IMR-90 (cell line): Measurements from ENCODE around the gene SUSD6. TPM values are rescaled to one million over a fixed set of nuclear protein-coding genes. Genes with fewer than 3 reads are reported as not detected.

ENCODE experiments used
- ATAC-seq: fragments of 200-7000 bp; cut with Tn5 transposase; 2 replicates; pipeline ENCODE4 v1.9.1; 2020; ENCODE audit warnings: low read depth, mild to moderate bottlenecking, moderate library complexity
- BruUV-seq: library from RNA; stranded (reverse); fragments of 400-500 nt; replicated peaks from 2 replicates; lab custom pipeline; 2021; lab: Mats Ljungman, UMichigan
- CTCF ChIA-PET: fragments of 300-600 bp; formaldehyde crosslinking; extraction: SDS; loops from one replicate; lab custom pipeline; 2021; ENCODE audit warnings: antibody characterized with exemption; lab: Yijun Ruan, JAX
- POLR2A ChIA-PET: fragments of 300-600 bp; sonication (Branson Sonifier 250); formaldehyde crosslinking; loops from one replicate; lab custom pipeline; 2022; ENCODE audit warnings: antibody characterized with exemption; ENCODE audit not compliant: unreplicated experiment; lab: Charles Lee
- DNase-seq: peaks from one replicate; pipeline ENCODE4 v3.0.0; 2013
- H2AFZ ChIP-seq: replicated peaks from 2 replicates; pipeline ENCODE3; 2013; ENCODE audit warnings: low read length, mild to moderate bottlenecking; ENCODE audit not compliant: poor library complexity
- H2AK5ac ChIP-seq: 2 replicates; pipeline ENCODE4 v1.6.1; 2013; ENCODE audit warnings: low read depth, low read length, inconsistent platforms
- H2AK9ac ChIP-seq: replicated peaks from 2 replicates; pipeline ENCODE3; 2013; ENCODE audit warnings: mild to moderate bottlenecking, low read depth, low read length, moderate library complexity; ENCODE audit not compliant: poor library complexity
- H2BK120ac ChIP-seq: 2 replicates; pipeline ENCODE4 v1.6.1; 2013; ENCODE audit warnings: low read depth, low read length, inconsistent platforms
- H2BK15ac ChIP-seq: 3 replicates; pipeline ENCODE4 v1.6.1; 2013; ENCODE audit warnings: low read depth, low read length, inconsistent platforms
- H2BK20ac ChIP-seq: 2 replicates; pipeline ENCODE4 v1.6.1; 2013; ENCODE audit warnings: low read depth, mild to moderate bottlenecking, inconsistent platforms, low read length, moderate library complexity
- H2BK5ac ChIP-seq: 2 replicates; pipeline ENCODE4 v1.6.1; 2013; ENCODE audit warnings: mild to moderate bottlenecking, low read depth, low read length, inconsistent platforms; ENCODE audit not compliant: poor library complexity, severe bottlenecking
- H3K14ac ChIP-seq: replicated peaks from 2 replicates; pipeline ENCODE4 v1.6.1; 2013; ENCODE audit warnings: low read depth, low read length, inconsistent platforms
- H3K18ac ChIP-seq: 2 replicates; pipeline ENCODE4 v1.6.1; 2013; ENCODE audit warnings: low read depth, low read length, control low read depth
- H3K23ac ChIP-seq: 2 replicates; pipeline ENCODE4 v1.6.1; 2013; ENCODE audit warnings: low read depth, low read length, inconsistent platforms
- H3K27ac ChIP-seq: 2 replicates; pipeline ENCODE4 v1.5.1; 2013; ENCODE audit warnings: mild to moderate bottlenecking, control low read depth, low read length; ENCODE audit not compliant: insufficient read depth
- H3K27me3 ChIP-seq: 2 replicates; pipeline ENCODE4 v1.6.1; 2013; ENCODE audit warnings: low read length; ENCODE audit not compliant: control insufficient read depth, insufficient read depth
- H3K36me3 ChIP-seq: 2 replicates; pipeline ENCODE4 v1.6.1; 2013; ENCODE audit warnings: low read length, mixed read lengths; ENCODE audit not compliant: control insufficient read depth, insufficient read depth
- H3K4ac ChIP-seq: 2 replicates; pipeline ENCODE4 v1.6.1; 2013; ENCODE audit warnings: low read depth, low read length, inconsistent platforms
- H3K4me1 ChIP-seq: 2 replicates; pipeline ENCODE4 v1.6.1; 2013; ENCODE audit warnings: low read length, mixed read lengths; ENCODE audit not compliant: control insufficient read depth, insufficient read depth
- H3K4me2 ChIP-seq: 2 replicates; pipeline ENCODE4 v1.6.1; 2013; ENCODE audit warnings: low read depth, mild to moderate bottlenecking, control low read depth, low read length, moderate library complexity
- H3K4me3 ChIP-seq: 2 replicates; pipeline ENCODE4 v1.5.1; 2013; ENCODE audit warnings: low read depth, mild to moderate bottlenecking, control low read depth, low read length, moderate library complexity; ENCODE audit not compliant: insufficient read depth
- H3K56ac ChIP-seq: 2 replicates; pipeline ENCODE4 v1.6.1; 2013; ENCODE audit warnings: low read length, inconsistent platforms; ENCODE audit not compliant: insufficient read depth; ENCODE audit errors: extremely low read depth
- H3K79me1 ChIP-seq, 2 experiments: 2 replicates each; pipeline ENCODE4 v1.6.1; 2013; ENCODE audit warnings: low read length in 2 of 2, inconsistent platforms in 1 of 2, low read depth in 1 of 2
- H3K9ac ChIP-seq: 2 replicates; pipeline ENCODE4 v1.6.1; 2013; ENCODE audit warnings: low read depth, low read length, control low read depth
- H3K9me1 ChIP-seq: 2 replicates; pipeline ENCODE4 v1.6.1; 2013; ENCODE audit warnings: low read length, inconsistent platforms; ENCODE audit not compliant: insufficient read depth
- H3K9me3 ChIP-seq: 2 replicates; pipeline ENCODE4 v1.6.1; 2013; ENCODE audit warnings: low read length; ENCODE audit not compliant: control insufficient read depth, insufficient read depth
- H4K20me1 ChIP-seq: 2 replicates; pipeline ENCODE4 v1.6.1; 2013; ENCODE audit warnings: low read length, inconsistent platforms; ENCODE audit not compliant: insufficient read depth
- H4K5ac ChIP-seq: 2 replicates; pipeline ENCODE4 v1.6.1; 2013; ENCODE audit warnings: mild to moderate bottlenecking, low read depth, low read length, control low read depth
- H4K8ac ChIP-seq, 2 experiments: 2 replicates each; pipeline ENCODE4 v1.6.1; 2013; ENCODE audit warnings: low read depth in 2 of 2, low read length in 2 of 2, control low read depth in 1 of 2, inconsistent platforms in 1 of 2
- H4K91ac ChIP-seq: 2 replicates; pipeline ENCODE4 v1.6.1; 2013; ENCODE audit warnings: low read depth, low read length, inconsistent platforms; ENCODE audit not compliant: insufficient read depth
- BHLHE40 ChIP-seq: fragments of 150-350 bp; IDR thresholded peaks from 2 replicates; pipeline ENCODE4 v1.6.1; 2016; ENCODE audit warnings: mild to moderate bottlenecking, low read depth, low read length
- CEBPB ChIP-seq: IDR thresholded peaks from 2 replicates; pipeline ENCODE4 v1.6.1; 2012; ENCODE audit warnings: low read depth, low read length, improper control_type of control experiment
- CHD1 ChIP-seq: IDR thresholded peaks from 2 replicates; pipeline ENCODE4 v1.6.1; 2012; ENCODE audit warnings: low read depth, low read length, improper control_type of control experiment
- CTCF ChIP-seq: conservative IDR thresholded peaks from 2 replicates; pipeline ENCODE4 v1.5.1; 2012; ENCODE audit warnings: mild to moderate bottlenecking, low read depth, low read length, improper control_type of control experiment
- ELK1 ChIP-seq: fragments of 150-350 bp; IDR thresholded peaks from 2 replicates; pipeline ENCODE4 v1.6.1; 2016; ENCODE audit warnings: low read depth, mild to moderate bottlenecking, low read length, moderate library complexity, borderline replicate concordance
- FOS ChIP-seq: fragments of 150-350 bp; IDR thresholded peaks from 2 replicates; pipeline ENCODE4 v1.6.1; 2016; ENCODE audit warnings: low read depth, low read length
- MAFK ChIP-seq: IDR thresholded peaks from 2 replicates; pipeline ENCODE4 v1.6.1; 2012; ENCODE audit warnings: low read depth, low read length, improper control_type of control experiment
- MAZ ChIP-seq: IDR thresholded peaks from 2 replicates; pipeline ENCODE4 v1.6.1; 2012; ENCODE audit warnings: low read depth, mild to moderate bottlenecking, low read length, improper control_type of control experiment, moderate library complexity, borderline replicate concordance
- MXI1 ChIP-seq: IDR thresholded peaks from 2 replicates; pipeline ENCODE4 v1.6.1; 2012; ENCODE audit warnings: low read depth, mild to moderate bottlenecking, low read length, moderate library complexity, borderline replicate concordance
- NFE2L2 ChIP-seq: fragments of 150-350 bp; IDR thresholded peaks from 2 replicates; pipeline ENCODE4 v1.6.1; 2016; ENCODE audit warnings: low read depth, mild to moderate bottlenecking, low read length
- POLR2A ChIP-seq: IDR thresholded peaks from 2 replicates; pipeline ENCODE4 v1.6.1; 2012; ENCODE audit warnings: mild to moderate bottlenecking, low read depth, low read length
- RAD21 ChIP-seq: IDR thresholded peaks from 2 replicates; pipeline ENCODE4 v1.6.1; 2012; ENCODE audit warnings: low read length, improper control_type of control experiment
- RCOR1 ChIP-seq: IDR thresholded peaks from 2 replicates; pipeline ENCODE4 v1.6.1; 2012; ENCODE audit warnings: mild to moderate bottlenecking, low read length, improper control_type of control experiment; ENCODE audit not compliant: insufficient replicate concordance
- RFX5 ChIP-seq: IDR thresholded peaks from 2 replicates; pipeline ENCODE4 v1.8.0; 2012; ENCODE audit warnings: low read depth, mild to moderate bottlenecking, low read length, moderate library complexity
- SMC3 ChIP-seq: fragments of 150-350 bp; IDR thresholded peaks from 2 replicates; pipeline ENCODE4 v1.6.1; 2016; ENCODE audit warnings: low read depth, mild to moderate bottlenecking, antibody characterized with exemption, low read length, moderate library complexity
- USF2 ChIP-seq: fragments of 150-350 bp; IDR thresholded peaks from 2 replicates; pipeline ENCODE4 v1.6.1; 2017; ENCODE audit warnings: mild to moderate bottlenecking, antibody characterized with exemption, low read length, low read depth
- WGBS, 2 experiments: methylation state at CpG; one replicate each; pipeline versions ENCODE4 v1.1.5 to v1.1.7; 2013; ENCODE audit warnings: missing lambda C conversion rate in 2 of 2; ENCODE audit not compliant: insufficient read length in 1 of 2; ENCODE audit errors: extremely low coverage in 2 of 2; 5-methylcytosine and 5-hydroxymethylcytosine counted together
- dilution Hi-C: fragments of 300-500 bp; cut with HindIII; formaldehyde crosslinking; loops from one replicate; pipeline ENCODE4 v1.14.3; 2018; ENCODE audit warnings: low sequenced_read_pairs; ENCODE audit not compliant: unreplicated experiment
- in situ Hi-C: fragments of 300-500 bp; cut with MboI; formaldehyde crosslinking; loops from 3 replicates; pipeline ENCODE4 v1.14.3; 2019; ENCODE audit warnings: low sequenced_read_pairs, inconsistent platforms, mixed read lengths
- intact Hi-C: fragments of 100-400 bp; cut with micrococcal nuclease; formaldehyde crosslinking; loops from 2 replicates; pipeline ENCODE4 v1.10.0; 2022
- polyA plus RNA-seq, 3 experiments: library from polyadenylated mRNA; depleted of rRNA; stranded (reverse); fragments of >200 nt; gene quantifications; 2 replicates each; pipeline ENCODE4 v1.2.3, GENCODE V29; 2012; ENCODE audit warnings: low replicate concordance in 1 of 3
- total RNA-seq: library from RNA; depleted of rRNA; stranded (reverse); fragments of >200 nt; gene quantifications from 2 replicates; pipeline ENCODE4 v1.2.3, GENCODE V29; 2012

The SUSD6 gene
- total and polyA plus RNA-seq, 2 of the 4 experiments (the other 2 are of a cell fraction): 2.3 to 10.1 TPM

GRCh38 chr14:69712599-69713088, 101.2 kb downstream of the SUSD6 start:
- Histone ChIP-seq H4K8ac (peak overlapping the region in 1 of 2 experiments; percentile 49; a peak in 1 of 4 replicates), H3K4me1 (peaks cover 27% of the 10 kb centered on the region), H3K9ac (no peak overlapping the region), H2BK15ac (no peak overlapping the region; the same call in 2 of the 3 replicates), H3K9me3 (no peaks in the 10 kb centered on the region), H3K27ac (no peak overlapping the region), H4K20me1 (0 out of 2 replicates have a peak, but pooled peaks cover 6% of the 10 kb centered on the region), H3K79me1 (peaks cover 6 to 42% of the 10 kb centered on the region in 2 experiments; a peak in 3 of 4 replicates), H3K14ac (peak overlapping the region; percentile 65; the same call in 1 of the 2 replicates), H4K5ac (peak overlapping the region; percentile 19), H2AK9ac (peak overlapping the region; percentile 31), H3K23ac (peak overlapping the region; percentile 61; the same call in 1 of the 2 replicates), H2BK5ac (peak overlapping the region; percentile 40), H3K4me2 (no peak overlapping the region), H3K56ac (no peak overlapping the region), H3K4ac (peak overlapping the region; percentile 66), H3K27me3 (no peaks in the 10 kb centered on the region), H3K4me3 (no peak overlapping the region), H2BK20ac (no peak overlapping the region), H3K9me1 (peaks cover 25% of the 10 kb centered on the region), H4K91ac (0 out of 2 replicates have a peak overlapping the region, but pooled peaks have one; percentile 17), H3K36me3 (peaks cover 27% of the 10 kb centered on the region), H2AK5ac (peak overlapping the region; percentile 56; the same call in 1 of the 2 replicates), H2AFZ (peak overlapping the region; percentile 24), H3K18ac (peak overlapping the region; percentile 35; the same call in 1 of the 2 replicates), H2BK120ac (peak overlapping the region; percentile 60; the same call in 1 of the 2 replicates)
- no TSS peak for BruUV-seq
- in situ Hi-C loops: no loop called here
- no peak for ATAC-seq
- TF ChIP-seq MAFK (no peak), RFX5 (no peak), BHLHE40 (no peak), SMC3 (no peak), USF2 (no peak), CHD1 (no peak), POLR2A (no peak), ELK1 (no peak), FOS (no peak), MAZ (no peak), CEBPB (no peak), RCOR1 (no peak), MXI1 (no peak), RAD21 (no peak), NFE2L2 (no peak), CTCF (no peak)
- intact Hi-C loops: loop anchor here (5.0 kb wide), 1 partner anchor 45 kb away; no protein-coding TSS in a partner anchor
- ChIA-PET POLR2A (no interaction called here), CTCF (no interaction called here)
- no peak for DNase-seq
- no CpG with 5 or more reads among the region's 6 CpGs for WGBS, 2 experiments
- dilution Hi-C loops: no loop called here
